T-helper 9 cell (primary cell): Measurements from ENCODE around the gene FTL.
"Not testable (repeated sequence)": the region's sequence is repeated elsewhere in the genome, so short reads cannot be mapped to it uniquely, and the experiment has no call there.

Experiments
- DNase-seq: peaks from one replicate; pipeline ENCODE4 v3.0.0-alpha.2; 2020
- total RNA-seq, 2 donors: gene quantifications; one replicate each; lab custom pipeline; 2026; lab: John Stamatoyannopoulos, UW

The FTL gene
- 426 to 787 reads per million in 2 donors for total RNA-seq

GRCh38 chr19:48965040-48965805 lies at the start of gene FTL:
TSS of gene FTL (plus strand) at chr19:48965309. CDS start at chr19:48965508, 199 bp downstream.
- DNase-seq = peak; percentile 71

DNA sequence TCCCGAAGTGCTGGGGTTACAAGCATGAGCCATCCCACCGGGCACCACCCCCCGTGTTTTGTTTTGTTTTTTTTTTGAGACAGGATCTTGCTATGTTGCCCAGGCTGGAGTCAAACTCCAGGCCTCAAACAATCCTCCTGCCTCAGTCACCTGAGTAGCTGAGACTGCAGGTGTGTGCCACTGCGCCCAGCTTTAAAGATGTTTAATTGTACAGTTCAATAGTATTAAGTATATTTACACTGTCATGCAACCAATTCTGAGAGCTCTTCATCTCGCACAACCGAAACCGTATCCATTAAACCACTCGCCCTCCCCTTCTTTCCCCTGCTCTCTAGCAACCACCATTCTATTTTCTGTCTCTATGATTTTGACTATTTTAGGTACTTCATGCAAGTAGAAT lies 49.4 kb upstream of the FTL start:
- no peak for DNase-seq

- DNase-seq = no peak
These were observed 47.0 kb upstream of the FTL start for GRCh38 chr19:48918071-48918470.

- no peak for DNase-seq
These were observed 46.3 kb upstream of the FTL start for GRCh38 chr19:48918801-48919247.

DNA sequence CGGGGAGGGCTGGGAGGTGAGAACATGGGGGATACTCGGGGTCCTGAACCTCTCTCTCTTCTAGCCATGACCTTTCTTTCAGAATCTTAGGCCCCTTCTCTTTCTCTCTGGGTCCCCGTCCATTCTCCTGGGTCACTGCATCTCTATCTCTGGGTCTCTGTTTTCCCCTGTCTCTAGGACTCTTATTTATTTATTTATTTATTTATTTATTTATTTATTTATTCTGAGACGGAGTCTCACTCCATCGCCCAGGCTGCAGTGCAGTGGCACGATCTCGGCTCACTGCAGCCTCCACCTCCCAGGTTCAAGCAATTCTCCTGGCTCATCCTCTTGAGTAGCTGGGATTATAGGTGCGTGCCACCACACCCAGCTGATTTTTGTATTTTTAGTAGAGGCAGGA lies 45.8 kb upstream of the FTL start:
- not testable (repeated sequence) for DNase-seq

DNA sequence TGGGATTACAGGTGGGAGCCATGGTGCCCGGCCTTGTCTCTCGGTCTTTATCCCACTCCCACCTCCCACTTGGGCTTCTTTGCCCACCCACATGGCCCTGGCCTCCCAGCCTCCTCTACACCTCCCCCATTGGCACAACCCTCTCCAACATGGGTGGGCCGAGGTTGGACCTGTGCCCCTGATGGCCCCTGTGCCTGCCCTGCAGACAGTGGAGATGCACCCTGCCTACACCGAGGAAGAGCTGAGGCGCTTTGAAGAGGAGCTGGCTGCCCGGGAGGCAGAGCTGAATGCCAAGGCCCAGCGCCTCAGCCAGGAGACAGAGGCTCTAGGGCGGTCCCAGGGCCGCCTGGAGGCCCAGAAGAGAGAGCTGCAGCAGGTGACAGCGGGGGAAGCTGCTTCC lies 44.2 kb upstream of the FTL start:
- no peak for DNase-seq

DNA sequence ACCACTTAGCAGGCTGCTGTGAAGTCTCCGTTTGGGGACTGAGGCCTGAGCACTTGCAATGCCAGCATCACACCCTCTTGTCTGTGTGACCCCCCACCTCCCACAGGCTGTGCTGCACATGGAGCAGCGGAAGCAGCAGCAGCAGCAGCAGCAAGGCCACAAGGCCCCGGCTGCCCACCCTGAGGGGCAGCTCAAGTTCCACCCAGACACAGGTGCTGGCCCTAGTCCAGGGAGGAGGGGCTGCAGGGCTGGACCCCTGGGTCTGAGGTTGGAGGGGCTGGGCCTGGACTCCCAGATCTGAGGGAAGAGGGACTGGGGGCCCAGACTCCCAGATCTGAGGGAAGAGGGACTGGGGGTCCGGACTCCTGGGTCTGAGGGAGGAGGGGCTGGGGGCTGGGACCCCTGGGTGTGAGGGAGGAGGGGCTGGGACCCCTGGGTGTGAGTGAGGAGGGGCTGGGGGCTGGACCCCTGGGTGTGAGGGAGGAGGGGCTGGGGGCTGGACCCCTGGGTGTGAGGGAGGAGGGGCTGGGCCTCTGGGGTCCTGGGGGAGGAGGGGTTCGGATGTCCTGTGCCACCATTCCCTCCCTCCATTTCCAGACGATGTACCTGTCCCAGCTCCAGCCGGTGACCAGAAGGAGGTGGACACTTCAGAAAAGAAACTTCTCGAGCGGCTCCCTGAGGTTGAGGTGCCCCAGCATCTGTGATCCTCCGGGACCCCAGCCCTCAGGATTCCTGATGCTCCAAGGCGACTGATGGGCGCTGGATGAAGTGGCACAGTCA lies 43.2 kb upstream of the FTL start:
- DNase-seq = no peak

DNA sequence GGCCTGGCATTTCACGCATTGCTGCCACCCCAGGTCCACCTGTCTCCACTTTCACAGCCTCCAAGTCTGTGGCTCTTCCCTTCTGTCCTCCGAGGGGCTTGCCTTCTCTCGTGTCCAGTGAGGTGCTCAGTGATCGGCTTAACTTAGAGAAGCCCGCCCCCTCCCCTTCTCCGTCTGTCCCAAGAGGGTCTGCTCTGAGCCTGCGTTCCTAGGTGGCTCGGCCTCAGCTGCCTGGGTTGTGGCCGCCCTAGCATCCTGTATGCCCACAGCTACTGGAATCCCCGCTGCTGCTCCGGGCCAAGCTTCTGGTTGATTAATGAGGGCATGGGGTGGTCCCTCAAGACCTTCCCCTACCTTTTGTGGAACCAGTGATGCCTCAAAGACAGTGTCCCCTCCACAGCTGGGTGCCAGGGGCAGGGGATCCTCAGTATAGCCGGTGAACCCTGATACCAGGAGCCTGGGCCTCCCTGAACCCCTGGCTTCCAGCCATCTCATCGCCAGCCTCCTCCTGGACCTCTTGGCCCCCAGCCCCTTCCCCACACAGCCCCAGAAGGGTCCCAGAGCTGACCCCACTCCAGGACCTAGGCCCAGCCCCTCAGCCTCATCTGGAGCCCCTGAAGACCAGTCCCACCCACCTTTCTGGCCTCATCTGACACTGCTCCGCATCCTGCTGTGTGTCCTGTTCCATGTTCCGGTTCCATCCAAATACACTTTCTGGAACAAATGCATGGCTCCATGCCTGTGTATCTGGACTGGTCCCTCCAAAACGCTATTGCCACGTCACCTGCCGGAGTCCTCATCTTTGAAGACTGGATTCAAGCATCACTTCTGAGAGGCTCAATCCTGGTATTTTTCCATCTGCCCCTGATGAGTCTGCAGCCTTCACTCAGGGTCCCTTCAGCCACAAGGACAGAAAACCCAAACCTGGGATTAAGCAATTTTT lies 42.3 kb upstream of the FTL start:
- no peak for DNase-seq

DNA sequence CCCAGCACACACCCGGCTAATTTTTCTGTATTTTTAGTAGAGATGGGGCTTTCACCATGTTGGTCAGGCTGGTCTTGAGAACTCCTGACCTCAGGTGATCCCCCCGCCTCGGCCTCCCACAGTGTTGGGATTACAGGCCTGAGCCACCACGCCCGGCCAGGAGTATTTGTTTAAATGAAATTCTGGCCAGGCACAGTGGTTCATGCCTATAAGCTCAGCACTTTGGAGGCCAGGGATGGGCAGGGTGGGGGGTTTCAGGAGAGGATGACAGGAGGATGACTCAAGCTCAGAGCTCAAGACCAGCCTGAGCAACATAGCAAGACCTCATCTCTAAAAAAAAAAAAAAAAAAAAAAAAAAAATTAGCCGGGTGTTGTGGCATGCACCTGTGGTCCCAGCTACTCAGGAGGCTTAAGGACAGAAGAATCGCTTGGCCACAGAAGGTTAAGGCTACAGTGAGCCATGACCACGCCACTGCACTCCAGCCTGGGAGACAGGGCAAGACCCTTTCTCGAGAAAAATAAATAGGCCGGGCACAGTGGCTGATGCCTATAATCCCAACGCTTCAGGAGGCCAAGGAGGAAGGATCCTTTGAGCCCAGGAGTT lies 39.8 kb upstream of the FTL start:
- DNase-seq = no peak

DNA sequence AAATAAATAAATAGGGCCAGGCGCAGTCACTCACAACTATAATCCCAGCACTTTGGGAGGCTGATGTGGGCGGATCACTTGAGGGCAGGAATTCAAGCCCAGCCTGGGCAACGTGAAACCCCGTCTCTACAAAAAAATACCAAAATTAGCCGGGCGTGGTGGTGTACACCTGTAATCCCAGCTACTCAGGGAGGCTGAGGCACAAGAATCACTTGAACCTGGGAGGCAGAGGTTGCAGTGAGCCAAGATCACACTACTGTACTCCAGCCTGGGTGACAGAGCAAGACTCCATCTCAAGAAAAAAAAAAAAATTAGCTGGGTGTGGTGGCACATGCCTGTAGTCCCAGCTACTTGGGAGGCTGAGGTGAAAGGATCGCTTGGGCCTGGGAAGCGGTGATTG lies 39.2 kb upstream of the FTL start:
- DNase-seq = not testable (repeated sequence)

GRCh38 chr19:48926909-48927308 lies 38.2 kb upstream of the FTL start:
- DNase-seq = no peak

DNA sequence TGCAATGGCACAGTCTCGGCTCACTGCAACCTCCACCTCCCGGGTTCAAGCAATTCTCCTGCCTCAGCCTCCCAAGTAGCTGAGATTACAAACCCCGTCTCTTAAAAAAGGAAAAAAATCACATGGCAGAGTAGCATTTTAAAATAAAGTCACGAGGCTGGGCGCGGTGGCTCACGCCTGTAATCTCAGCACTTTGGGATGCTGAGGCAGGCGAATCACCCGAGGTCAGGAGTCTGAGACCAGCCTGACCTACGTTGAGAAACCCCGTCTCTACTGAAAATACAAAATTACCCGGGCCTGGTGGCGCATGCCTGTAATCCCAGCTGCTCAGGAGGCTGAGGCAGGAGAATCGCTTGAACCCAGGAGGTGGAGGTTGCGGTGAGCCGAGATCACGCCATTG lies 37.4 kb upstream of the FTL start:
- DNase-seq = not testable (repeated sequence)

DNA sequence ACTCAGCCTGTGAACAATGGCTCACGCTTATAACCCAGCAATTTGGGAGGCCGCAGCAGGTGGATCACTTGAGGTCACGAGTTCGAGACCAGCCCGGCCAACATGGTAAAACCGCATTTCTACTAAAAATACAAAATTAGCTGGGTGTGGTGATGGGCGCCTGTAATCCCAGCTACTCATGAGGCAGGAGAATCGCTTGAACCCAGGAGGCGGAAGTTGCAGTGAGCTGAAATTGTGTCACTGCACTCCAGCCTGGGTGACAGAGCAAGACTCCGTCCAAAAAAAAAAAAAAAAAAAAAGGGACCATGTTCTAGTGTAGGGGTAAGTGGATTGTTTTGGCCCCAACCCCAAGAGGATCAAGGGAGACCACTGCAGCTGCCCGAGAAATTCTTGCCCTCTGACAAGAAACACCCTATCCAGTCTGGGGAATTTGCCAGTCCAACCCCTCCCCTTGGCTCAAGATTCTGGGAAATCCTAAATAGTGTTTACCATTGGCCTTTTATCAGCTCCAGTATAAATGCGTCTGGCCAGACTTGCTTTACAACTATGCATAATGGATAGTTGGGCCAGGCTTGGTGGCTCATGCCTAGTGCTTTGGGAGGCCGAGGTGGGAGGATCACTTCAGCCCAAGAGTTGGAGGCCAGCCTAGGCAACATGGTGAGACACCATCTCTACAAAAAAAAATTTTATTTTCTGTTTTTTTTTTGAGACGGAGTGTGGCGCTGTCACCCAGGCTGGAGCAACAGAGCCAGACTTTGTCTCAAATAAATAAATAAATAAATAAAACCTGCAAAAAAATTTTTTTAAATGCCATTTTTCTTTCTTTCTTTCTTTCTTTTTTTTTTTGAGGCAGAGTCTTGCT lies 36.7 kb upstream of the FTL start:
- no peak for DNase-seq

DNA sequence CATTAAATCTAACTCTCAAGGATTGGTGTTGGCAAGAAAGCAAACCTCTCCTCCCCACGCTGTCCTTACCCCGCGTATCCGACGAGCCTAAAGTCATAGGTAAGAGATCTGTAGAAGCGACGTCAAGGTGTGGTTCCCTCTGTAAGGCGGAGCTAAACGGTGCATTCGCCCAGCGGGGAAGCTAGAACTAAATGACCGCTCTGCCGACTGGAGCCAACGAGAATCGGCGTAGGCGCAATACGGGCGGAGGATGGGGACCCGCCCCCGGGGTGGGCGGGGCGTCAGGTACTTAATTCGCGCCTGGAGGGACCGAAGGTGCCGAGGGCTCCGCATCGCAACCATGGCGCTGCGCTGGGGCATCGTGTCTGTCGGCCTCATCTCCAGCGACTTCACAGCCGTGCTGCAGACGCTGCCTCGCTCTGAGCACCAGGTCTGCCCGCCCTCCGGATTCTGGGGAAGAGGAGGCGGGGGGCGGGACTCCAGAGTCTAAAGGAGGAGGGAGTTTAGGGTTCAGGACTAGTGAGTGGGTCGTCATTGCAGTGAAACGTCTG lies 31.7 kb upstream of the FTL start, which contains the start of gene DHDH:
DHDH (plus strand) TSS at position 318 of the 551 bp plus-strand sequence; CDS start at position 341, 23 bp downstream.
- peak; percentile 82 for DNase-seq

GRCh38 chr19:48934837-48935236 lies 30.3 kb upstream of the FTL start:
- no peak for DNase-seq

DNA sequence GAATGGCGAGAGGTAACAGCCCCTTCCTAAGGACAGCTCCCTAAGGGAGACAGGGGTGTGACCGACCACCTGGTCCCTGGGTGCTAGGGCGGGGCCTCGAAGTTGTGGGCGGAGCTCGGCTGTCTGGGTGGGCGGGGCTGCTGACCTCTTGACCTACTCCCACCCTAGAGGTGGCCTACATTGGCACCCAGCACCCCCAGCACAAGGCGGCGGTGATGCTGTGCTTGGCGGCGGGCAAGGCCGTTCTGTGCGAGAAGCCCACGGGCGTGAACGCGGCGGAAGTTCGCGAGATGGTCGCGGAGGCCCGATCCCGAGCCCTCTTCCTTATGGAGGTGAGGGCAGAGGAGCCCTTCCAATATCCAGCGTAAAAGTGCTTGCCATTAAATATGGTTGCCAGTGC lies 29.2 kb upstream of the FTL start:
- no peak for DNase-seq

GRCh38 chr19:48938256-48938655 lies 26.9 kb upstream of the FTL start:
- DNase-seq = no peak

- DNase-seq = no peak
These were observed 24.2 kb upstream of the FTL start for GRCh38 chr19:48940902-48941301.

- no peak for DNase-seq
These were observed 22.0 kb upstream of the FTL start for GRCh38 chr19:48943081-48943480.

GRCh38 chr19:48945415-48945814 lies 19.7 kb upstream of the FTL start:
- no peak for DNase-seq

DNA sequence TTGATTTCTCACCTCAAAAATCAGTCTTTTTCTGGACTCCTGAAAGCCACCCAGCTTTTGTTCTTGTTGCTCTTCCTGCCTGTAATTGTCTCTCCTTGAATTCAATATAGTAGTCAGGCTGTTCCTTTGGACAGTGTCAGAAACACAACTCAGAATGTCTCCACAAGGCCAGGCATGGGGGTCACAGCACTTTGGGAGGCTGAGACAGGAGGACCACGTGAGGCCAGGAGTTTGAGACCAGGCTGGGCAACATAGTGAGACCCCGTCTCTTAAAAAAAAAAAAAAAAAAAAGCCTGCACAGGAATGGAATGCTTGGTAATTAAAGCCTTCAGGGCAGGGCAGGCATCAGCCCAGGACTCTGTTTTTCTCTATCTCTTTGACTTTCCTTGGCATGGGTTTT lies 19.3 kb upstream of the FTL start:
- no peak for DNase-seq
